Activated CD8-positive, alpha-beta memory T cell treated with anti-CD3 and anti-CD28 coated beads, Interleukin-2, amount 50 U/mL, for 1 hour (primary cell): ENCODE data around the gene CDC14A.
"Not testable (repeated sequence)": the region's sequence is repeated elsewhere in the genome, so short reads cannot be mapped to it uniquely, and the experiment has no call there.

Source experiments
- DNase-seq: peaks from one replicate; pipeline ENCODE4 v3.0.0-alpha.2; 2020; ENCODE audit errors: extremely low read depth

Gene CDC14A

DNA sequence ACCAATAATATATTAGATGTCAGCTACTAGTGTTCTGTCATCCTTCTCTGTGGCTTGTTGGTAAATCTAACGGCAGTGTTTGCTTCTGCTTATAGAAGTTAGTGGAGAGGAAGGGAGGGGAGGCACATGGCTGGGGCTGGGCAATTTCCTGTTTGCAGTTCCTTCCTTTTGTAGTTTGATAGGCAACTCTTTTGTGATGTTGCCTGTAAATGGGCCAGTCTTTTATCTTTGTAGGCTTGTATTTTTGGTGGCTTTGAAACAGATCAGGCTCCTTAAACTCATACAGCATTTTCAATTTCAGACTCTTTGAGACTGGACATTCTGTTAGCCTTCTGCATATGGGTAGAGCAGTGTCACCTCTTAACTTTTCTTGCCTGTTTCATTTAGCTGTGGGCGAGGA is 48.1 kb downstream of the CDC14A start:
- peak; percentile 39 for DNase-seq

DNA sequence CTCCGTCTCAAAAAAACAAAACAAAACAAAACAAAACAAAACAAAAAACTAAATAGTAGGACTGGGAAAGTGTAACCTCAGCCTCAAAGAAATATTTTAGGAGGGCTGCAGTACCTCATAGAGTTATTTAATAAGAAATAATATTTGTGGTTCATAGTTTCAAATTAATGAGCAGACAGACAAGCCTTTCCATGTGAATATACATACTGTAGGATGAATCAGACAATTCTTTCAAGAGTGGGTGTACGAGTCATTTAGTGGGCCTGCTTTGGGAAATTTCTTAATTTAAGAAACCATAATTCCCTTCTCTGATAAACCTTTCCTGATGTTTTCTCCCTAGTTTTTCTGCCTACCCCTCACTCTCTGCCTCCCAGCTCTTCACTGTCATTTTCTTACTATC is 52.5 kb downstream of the CDC14A start:
- DNase-seq = no peak

DNA sequence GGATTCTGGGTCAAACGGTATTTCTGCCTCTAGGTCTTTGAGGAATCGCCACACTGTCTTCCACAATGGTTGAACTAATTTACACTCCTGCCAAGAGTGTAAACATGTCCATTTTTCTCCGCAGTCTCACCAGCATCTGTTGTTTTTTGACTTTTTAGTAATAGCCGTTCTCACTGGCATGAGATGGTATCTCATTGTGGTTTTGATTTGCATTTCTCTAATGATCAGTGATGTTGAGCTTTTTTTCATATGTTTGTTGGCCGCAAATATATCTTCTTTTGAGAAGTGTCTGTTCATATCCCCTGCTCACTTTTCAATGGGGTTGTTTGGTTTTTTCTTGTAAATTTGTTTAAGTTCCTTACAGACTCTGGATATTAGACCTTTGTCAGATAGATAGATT is 53.6 kb downstream of the CDC14A start:
- not testable (repeated sequence) for DNase-seq

DNA sequence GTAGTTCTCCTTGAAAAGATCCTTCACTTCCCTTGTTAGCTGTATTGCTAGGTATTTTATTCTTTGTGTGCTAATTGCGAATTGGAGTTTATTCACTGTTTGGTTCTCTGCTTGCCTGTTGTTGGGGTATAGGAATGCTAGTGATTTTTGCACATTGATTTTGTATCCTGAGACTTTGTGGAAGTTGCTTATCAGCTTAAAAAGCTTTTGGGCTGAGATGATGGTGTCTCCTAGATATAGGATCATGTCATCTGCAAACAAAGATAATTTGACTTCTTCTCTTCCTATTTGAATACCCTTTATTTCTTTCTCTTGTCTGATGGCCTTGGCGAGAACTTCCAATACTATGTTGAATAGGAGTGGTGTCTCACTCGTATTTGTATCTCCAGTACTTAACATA is 55.1 kb downstream of the CDC14A start:
- not testable (repeated sequence) for DNase-seq

DNA sequence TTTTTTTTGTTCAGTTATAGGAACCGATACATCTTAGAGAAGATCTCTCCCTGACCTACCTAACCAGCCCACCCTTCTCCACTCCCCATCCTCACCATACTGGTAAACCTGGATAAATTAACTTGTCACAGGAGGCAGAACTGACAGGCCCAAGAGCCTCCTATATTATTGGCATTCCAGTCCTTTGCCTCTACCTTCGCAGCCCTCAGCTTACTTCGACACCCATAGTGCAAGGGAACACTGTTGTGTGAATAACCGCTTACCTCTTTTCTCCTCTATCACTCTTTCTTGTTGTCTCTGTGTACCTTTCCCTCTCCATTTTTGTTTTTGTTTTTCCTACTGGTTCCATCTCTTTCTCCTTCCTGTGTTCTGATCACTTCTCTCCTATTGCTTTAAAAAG is 58.7 kb downstream of the CDC14A start:
- no peak for DNase-seq

DNA sequence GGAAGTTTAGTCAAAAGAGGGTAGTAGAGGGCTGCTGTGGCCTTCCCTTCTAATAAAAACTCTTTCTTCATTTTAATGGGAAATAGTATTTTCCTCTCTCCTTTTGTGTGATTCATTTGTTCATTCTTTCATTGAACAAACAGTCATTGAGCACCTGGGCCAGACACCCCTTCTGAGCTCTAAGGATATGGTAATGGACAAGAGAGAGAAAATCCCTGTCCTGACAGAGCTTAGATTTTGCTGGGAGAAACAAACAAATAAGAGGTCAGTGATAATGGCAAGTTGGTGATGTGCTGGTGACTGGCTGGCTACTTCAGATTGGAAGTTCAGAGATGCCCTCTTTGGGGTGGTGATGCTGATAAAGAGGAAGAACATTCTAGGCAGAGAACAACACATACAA is 59.3 kb downstream of the CDC14A start:
- no peak for DNase-seq

DNA sequence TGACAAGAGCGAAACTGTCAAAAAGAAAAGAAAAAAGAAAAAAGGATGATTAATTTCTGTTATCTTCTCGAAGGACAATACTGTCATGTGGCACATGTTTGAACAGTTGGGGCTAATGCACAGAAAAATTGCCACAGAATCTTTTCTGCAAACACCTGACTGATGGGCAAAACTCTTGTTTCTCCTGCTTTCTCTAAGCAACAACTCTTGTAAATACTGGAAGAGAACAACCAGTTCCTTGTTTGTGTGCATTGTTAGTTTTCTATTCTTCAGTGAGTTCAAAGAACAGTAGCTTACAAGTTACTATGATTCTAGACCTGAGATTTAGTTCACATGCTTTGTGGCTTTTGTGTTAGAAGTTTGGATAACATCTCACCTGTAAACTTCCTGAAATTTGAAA is 60.7 kb downstream of the CDC14A start:
- DNase-seq = no peak

DNA sequence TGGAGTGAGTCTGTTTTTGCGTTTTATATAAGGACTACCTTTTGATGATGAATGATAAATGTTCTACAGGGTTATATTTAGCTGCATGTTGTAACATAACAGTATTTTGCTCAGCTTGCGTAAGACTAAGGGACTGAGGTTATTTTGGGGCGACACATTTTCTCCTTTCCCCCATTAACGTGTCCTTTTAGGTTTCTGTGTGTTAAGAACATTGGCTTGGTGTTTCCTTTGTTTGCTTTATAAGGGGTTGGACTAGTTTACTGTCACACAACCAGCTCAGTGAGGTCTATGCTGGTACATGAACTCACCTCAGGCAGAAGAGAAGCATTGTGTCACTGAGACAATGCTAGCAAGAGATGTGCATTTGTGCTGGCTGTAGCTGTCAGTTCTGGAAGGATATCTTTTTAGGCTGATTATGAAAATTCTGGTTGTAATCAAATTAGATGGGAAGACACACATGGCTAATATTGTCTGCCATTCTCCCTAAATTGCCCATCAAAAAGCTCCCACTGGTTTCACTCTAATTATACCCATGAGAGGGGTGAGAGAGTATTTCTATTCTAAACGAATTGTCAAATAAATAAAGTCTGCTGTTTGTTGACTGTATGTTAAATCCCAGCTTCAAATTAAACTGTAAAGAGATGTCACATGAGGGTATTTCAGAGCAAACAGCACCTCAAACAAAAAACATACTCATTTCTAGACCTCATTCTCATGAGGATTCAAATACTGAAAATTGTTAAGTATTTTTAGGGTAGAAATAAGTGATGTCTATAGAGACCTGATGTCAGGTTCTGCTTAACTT is 62.6 kb downstream of the CDC14A start:
- no peak for DNase-seq

DNA sequence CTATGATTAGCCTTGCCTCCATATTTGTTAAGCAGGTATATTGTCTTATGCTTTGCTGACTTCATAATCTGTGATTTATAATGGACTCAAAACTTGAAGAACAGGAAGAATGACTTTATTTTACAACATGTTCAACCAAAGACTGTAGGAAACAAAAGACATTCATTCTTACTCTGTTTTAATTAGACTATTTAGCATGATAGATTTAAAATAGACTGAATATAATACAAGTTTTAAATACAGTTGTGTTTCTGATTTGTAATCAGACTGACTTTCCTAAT is 63.1 kb downstream of the CDC14A start:
- no peak for DNase-seq

DNA sequence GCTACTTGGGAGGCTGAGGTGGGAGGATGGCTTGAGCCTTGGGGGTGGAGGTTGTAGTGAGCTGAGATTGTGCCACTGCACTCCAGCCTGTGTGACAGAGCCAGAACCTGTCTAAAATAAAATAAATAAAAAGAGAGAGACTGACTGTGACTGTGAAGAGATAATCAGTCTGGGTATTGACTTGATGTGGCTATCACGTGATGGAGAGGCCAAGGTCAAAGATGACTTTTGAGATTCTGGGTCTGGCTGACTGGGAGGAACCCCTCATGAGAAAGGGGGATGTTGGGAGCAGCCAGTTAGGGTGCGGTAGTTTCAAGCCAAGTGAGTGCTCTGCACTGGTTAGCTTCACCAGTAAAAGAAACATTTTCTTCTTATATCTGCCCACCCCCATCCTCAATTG is 66.8 kb downstream of the CDC14A start:
- DNase-seq = no peak

DNA sequence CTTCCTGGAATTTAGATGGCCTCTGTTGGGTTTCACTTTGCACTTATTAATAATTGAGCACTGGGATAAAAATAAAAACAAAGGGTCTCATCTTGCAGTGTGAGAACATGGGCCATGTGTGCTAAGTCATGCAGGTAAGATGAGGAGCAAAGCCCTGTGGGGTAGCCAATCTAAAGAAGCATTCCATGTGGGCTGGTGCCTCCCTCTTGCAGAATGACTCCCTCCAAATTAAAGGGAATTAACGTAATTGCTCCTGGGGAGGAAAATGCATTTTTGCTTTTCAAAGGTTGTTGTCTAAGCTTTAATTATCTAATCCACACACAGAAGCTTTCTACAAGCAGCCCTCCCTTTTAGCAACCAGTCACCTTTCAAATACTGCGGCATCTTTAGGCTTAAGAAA is 69.8 kb downstream of the CDC14A start:
- no peak for DNase-seq

DNA sequence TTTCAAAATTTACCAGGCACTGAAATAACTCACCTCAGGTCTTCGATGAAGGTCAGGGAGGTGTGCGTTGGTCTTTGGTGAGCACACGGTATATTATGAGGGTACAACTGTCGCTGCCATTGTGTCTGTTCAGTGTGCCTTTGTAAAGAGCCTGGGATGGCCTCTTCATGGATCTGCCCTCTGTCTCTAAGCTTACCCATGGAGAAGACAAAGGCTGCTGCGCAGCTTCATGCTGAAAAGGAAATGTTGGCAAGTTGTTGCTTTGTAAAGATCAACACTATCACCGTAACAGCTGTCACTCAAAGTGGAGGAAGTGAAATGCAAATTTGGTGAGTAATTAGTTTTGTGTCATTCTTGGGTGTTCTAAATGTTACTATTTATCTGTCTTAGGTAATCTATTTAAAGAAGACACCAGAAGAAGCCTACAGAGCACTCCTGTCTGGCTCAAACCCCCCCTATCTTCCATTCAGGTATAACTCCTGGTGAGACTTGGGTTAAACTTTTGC is 71.6 kb downstream of the CDC14A start:
- DNase-seq = no peak

DNA sequence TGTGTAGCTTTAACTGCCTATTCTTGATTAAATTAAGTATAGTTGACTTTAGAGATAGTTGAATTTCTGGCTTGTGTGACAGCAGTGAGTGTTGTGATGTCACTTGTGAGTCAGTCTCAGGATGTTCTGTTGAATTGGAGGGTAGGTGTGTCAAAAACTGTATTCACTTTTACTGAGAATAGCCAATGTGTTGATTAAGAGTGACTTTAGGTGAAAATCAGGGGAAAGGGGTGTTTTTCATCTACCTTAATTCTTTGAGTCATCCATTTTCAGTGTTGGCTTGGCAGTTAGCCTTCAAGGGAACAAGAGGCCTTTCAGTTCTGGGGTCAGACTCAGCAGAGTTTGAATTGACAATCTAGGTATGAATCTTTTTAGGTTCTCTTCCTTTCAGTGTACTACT is 75.9 kb downstream of the CDC14A start:
- DNase-seq = no peak

DNA sequence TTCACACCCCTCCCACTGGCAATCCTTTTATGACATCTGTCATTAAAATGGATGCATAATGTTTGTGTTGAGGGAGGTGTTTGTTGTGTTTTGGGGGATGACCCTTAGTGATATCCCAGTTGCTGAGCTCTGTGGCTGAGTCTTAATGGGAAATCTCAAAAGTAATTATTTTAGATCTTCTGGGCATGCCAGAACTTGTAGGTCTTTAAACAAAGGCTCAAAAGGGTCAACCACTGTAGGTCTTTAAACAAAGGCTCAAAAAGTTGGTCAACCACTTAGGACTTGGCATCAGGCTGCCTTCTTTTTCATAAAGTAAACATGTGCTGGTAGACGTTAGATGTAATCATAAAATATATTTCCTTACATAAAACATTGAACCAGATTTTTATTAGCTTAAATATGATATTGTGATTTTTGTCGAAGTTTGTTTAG is 78.0 kb downstream of the CDC14A start:
- no peak for DNase-seq

DNA sequence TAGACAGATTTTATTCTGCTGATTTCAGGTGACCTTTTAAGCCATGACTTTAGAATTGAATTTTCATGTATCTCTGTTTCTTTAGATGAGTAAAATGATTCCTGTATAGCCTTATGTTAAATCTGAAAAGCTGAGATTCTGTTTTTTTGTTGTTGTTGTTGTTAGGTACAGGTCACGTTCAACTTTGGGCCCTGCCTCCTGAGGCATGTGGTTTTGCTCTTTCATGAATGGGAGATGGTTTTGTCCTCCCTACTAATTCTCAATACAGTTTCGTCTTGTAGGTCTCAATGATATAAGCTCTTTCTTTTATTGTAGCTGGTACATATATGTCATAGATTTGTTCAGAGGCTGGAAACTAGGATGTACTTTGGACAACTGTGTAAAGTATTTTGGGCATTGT is 79.6 kb downstream of the CDC14A start:
- no peak for DNase-seq

DNA sequence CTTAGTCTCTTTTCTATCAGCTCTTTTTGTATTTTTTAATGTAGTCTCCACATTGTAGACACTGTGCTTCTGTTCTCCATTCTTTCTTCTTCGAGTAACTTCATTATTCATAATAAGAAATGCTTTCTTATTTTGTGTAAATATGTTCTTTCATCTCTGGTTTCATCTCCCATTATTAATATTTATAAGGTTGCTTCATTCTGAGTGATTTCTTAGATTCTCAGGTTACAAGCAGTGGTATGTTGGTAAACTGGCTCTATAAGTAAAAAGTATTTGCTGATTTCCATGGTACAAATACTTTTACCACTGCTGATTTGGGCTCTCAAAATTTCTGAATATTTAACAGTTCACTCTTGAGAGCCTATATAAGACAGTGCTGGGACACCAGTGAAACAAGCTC is 81.3 kb downstream of the CDC14A start:
- no peak for DNase-seq

DNA sequence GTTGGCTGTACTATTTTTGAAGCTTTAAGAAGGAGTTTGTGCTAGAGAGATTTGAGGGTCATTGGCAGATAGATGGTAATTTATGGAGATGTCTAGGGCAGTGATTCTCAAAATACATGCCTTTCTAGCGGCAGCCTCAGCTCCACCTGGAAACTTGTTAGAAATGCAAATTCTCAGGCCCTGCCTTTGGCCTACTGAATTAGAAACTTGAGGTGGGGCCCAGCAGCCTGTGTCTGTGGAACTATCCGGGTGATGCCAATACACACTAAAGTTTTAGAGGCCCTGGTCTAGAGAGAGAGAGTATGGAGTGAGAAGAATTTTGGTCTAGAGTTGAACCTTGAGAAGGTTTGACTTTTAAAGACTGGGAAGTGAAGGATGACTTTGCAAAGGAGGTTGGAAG is 82.5 kb downstream of the CDC14A start:
- DNase-seq = no peak

DNA sequence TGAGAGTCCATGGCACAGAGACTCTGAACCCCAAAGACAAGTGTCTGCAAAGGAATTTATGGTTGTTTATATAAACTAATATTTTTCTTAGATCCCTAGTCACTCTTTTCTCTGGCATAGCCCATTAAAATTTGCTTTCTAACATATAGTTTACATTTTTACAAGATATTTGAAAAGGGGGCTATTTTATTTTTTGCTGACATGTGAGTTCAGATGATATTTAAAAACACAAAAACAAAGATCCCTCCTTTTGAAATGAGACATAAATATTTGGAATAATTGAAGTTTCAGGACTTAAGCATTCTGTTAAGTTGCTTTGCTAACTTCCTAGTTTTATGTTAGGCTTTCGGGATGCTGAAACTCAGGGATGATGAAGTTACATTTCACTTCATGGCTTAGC is 86.1 kb downstream of the CDC14A start:
- no peak for DNase-seq

DNA sequence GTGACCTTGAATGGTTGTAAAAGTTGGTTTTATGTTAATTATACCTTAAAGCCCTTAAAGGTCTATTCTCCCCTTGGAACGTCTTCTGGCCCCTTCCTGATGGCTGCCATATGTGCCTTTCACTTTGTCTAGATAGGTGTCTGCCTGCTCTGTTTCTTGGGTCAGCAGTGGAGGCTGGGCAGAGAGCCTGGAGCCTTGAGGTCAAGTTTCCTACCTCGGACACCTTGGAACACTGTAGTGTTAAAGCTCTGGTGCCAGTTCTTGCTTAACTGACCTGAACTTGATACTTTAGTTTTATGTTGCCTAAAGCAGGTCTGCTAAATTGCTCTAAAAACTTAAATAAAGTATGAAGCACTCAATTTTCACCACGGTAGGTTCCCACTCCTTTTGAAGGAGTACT is 86.5 kb downstream of the CDC14A start:
- DNase-seq = no peak

DNA sequence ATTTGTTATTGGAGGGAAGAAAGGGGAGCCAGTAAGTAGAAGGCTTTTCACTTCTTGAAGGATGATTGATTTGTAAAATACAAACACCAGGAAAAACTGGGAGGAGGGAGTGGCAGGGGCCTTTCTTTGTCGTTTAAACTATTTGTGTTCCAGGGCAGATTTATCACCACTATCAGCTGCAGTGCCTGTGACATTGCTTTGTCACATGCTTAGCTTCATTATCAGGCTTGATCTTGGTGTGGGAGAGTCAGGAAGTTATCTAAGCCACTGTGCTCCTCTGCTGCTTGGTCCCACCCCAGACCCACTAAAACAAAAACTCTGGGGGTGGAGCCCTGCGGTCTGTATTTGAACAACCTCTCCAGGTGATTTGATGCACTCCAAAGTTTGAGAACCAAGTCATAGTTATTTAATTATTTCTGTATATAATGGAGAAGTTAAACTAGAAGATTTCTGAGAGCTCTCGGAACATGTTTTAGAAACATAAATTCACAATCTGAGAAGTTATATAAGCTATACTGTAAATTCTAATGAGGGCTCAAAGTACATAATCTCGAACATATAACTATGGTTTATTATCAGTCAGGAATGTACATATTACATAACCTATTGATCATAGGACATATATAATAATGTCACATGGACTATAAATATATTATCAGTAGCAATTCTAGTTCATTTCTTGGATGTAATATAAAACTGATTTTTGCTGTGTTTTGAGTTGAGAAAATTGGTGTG is 87.9 kb downstream of the CDC14A start:
- DNase-seq = peak; percentile 43

DNA sequence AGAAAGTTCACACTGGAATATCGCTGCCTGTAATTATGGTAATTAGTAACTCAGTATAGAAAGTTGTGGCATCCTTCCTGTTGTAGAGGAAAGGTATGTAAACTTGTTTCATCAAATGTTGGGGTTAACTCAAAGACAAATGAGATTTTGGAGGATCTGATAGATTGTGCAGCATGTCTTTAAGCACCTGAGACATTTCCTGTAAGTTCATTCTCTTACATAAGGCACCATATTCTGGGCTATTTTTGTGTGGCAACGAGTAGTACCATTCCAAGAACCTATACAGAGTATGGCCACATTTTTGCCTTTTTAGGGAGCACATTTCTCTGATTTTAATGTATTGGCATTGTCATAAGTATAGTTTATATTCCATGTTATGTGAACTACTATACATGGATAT is 88.8 kb downstream of the CDC14A start:
- no peak for DNase-seq

DNA sequence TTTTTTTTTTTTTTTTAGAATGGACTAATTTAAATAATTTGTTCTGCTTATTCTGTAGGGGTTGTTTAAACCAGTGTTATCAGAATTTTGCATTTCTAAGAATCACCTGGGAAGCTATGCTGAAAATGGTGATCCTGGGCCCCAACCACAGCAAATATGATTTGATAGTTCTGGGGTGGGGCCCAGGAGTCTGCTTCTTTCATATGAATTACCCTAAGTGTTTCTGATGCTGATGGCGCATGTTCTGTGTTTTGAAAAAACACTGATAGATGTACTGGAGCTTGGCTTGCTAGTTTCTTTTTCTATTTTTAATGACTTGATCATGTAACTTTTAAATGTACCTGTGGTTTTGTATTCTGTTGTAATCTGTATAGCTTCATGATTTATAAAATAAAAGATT is 89.3 kb downstream of the CDC14A start:
- no peak for DNase-seq

DNA sequence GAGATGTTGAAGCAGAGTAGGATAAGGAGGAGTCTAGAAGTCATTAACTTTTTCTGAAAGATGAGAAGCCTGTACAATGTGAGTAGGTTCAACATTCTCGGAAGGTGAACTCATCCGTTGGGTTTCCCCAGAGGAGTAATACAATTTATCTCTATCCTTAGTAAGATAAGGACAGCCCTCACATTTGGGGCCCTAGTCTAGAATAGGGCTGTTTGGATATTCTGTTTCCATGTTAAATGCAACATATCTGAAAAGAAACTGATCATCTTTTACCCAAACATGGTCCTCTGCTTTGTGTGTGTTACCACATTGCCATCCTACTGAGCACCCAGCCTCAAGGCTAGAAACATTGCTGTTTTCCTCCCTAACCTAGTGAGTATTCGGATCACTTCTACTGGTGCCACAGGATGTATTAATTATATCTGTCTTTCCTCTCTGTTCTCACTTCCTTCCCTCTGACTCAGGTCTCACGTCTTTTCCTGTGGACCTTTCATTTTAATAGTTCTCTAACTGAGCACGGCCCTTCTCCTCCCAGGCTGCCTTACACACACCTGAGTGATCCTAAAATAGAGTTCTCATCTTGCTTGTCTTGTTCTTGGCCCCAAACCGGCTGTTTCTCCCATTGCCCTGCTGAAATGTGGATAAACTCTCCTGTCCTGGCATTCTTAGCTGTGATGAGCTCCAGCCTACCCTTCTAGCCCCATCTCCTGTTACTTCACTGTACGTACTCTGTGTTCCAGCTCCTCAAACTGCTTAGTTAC is 91.7 kb downstream of the CDC14A start:
- DNase-seq = no peak
